Endothelial cell of hepatic sinusoid (primary cell): ENCODE data around the gene CKAP2L.
"Not testable (repeated sequence)": the region's sequence is repeated elsewhere in the genome, so short reads cannot be mapped to it uniquely, and the experiment has no call there.

Experiments used
- in situ Hi-C: cut with HindIII; loops from 2 replicates; pipeline ENCODE4 v1.10.0; 2017; ENCODE audit warnings: low sequenced_read_pairs

The CKAP2L gene

DNA sequence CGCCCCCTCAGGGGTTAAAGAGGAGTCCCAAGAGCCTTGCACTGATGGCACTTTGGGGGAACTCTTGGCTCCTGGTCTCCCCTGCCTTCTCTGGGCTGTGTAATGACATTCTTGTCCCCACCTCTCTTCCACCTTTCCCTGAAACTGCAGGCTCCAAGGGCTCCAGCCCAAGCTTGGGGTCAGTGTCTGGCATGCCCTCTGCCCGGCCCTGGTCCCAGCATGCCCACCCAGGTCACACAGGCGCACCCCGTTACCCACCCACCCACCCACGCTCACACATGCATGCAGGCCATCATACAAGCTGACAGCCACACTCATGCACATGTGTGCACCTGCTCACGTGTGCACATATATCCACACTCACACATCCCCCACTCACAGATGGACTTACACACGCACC is 50.5 kb downstream of the CKAP2L start:
- in situ Hi-C loops, result no loop called here

DNA sequence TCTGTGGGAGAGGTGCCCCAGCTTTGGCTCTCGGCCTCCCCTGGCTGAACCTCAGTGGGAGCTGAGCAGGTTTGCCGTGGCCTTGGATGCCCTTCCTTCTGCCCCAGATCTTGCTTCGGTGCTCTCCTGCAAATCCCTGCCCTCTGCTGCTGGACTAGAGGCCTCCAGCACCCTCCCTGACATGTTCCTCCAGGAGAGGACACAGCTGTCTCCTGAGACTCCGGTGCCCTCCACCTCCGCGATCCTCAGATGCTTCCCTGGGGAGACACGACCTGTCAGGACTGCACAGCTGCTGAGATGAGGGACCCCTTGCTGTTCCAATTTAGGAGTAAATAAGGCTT is 50.9 kb downstream of the CKAP2L start:
- in situ Hi-C loops, result no loop called here

DNA sequence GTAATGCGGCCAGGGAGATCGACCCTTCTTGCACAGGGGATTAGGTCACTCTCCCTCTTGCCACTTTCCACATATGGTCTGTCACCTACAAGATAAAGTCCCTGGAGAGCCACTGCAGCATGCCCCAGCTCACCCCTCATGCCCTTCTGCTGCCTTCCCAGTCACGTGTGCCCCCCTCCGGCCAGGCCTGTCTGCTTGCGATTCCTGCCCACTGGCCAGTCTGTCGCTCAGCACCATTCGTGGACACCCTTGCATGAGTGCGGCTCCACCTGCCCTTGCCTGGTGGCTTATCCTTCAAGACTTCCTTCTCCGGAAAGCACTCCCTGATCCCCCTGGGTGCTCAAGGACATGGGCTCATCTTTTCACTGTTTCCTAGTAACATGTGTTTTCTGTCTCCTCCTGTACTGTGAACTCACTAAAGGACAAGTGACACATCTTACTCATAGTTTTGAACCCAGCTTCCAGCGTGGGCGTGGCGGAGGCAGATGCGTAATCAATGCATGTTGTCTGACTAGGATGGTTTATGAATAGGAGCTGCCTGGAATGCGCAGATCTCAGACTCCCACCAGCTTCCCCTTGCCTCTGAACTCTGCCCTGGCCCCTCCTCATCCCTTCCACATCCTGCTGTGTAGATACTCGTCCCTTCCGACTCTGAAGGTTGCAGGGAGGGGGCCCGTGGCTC is 51.4 kb downstream of the CKAP2L start:
- in situ Hi-C loops, result no loop called here

DNA sequence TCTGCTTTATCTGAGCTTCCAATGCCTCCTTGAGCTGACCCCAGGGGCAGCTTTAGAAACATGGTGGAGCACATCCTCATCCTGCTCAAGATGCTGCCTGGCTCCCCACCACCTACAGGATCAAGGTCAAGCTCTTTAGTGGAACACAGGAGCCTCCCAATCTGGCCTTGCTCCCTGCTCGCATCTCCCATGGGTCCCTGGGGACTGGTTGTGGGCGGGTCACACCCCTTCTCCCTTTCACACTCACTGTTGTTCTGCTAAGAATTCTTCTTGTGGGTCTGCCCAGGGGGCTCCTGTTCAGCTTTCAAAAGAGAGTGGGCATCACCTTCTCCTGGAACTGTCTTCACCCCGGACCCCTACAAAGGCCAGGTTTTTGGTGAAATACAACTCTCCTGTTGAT is 51.9 kb downstream of the CKAP2L start:
- in situ Hi-C loops, result no loop called here

DNA sequence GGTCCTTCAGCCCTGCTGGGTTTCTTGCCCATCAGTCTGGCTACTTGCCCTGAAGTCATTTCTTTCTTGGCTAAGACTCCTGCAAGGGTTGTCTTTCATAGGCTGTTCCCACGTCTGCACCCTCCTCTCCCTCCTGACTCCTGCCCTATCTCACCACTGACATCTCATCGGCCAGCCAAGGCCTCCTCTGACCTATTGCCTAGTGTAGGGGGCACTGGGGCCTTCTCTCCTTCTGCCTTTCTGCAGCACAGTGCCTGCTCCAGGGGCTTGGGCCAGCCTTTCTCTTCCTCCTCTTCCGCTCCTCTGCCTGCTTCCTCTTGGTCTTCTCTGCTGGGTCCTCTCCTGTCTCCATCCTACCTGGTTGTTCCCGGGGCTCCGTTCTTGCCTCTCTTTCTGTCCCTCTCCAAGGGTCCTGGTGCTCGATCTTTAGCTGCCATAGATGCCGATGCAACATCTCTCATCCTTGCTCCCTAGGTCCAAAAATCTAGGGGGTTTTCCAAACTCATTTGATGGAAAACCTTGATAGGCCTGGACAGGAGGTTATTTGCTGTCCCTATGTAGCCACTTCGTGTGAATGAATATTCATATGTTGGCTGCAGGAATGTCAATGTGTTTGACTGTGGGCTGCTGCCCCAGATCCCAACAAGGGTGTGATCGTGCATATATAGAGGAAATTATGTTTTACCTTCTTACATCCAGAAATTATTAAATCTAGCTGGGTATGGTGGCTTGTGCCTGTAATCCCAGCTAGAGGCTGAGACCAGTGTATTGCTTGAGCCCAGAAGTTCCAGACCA is 53.3 kb downstream of the CKAP2L start:
- in situ Hi-C loops, result no loop called here

DNA sequence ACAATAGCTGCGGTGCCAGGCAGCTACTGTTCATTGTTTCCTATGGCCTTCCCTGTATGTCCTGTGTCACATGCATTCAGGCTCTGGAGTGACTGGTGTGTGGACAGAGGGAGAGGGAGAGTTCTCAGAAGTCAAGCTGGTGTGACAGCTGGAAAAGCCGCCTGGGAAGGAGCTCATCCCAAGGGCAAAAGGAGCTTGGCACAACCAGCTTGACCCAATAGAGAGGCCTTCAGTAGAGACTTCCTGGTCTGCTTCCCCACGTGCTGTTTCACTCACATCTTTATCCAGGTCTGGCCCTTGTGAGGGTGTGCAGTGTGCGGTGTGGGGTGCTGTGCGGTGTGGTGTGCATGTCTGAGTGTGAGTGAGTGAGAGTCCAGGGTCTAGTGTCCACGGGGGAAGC is 54.7 kb downstream of the CKAP2L start:
- in situ Hi-C loops, result no loop called here

DNA sequence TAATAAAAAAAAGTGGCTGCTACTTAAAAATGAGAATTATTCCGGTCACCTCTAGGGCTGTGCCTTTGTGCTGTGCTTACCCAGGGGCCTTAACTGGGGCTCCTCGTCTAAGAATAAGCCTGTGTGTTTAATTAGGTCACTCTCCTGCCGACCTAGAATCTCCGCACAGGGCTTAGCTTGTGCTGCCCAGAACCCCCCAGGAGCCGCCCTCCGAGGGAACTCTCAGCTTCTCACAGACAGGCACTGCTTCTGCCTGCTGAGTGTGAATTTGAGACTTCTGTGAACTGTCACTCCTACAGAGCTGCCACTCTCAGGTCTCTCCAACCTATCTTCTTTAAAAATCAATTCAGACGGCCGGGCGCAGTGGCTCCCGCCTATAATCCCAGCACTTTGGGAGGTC is 55.4 kb downstream of the CKAP2L start:
- in situ Hi-C loops, result no loop called here

DNA sequence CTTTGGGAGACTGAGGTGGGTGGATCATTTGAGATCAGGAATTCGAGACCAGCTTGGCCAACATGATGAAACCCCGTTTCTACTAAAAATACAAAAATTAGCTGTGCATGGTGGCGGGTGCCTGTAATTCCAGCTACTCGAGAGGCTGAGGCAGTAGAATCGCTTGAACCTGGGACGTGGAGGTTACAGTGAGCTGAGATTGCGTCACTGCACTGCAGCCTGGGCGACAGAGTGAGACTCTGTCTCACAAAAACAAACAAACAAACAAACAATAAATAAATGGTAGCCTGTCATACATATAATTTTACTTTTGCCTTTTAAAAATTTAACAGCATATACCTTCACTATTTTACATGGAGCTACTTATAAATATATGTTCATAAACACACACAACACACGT is 57.5 kb downstream of the CKAP2L start:
- in situ Hi-C loops, result not testable (repeated sequence)

DNA sequence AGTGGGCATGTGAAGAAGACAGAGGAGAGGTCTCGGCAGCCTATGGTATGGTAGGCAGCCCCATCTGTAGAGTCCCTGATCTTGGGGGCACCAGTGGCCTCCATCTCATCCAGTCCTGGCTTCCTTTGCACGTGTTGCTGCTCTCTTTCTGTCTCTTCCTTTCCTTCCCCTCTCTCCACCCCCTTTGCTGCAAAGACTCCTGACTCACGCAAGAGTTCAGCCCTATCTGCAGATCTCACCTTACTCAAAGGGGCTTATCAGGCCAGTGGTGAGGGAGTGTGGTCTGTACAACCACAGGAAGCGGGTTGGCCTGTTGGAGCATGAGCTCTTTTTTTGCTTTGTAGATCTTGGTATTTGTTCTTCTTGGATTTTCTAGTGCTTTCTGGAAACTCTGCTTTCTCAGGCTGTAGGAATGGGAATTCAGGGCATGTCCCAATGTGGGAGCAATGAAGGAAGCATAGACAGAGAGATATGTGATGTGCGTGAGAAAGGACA is 58.2 kb downstream of the CKAP2L start:
- in situ Hi-C loops, result no loop called here

DNA sequence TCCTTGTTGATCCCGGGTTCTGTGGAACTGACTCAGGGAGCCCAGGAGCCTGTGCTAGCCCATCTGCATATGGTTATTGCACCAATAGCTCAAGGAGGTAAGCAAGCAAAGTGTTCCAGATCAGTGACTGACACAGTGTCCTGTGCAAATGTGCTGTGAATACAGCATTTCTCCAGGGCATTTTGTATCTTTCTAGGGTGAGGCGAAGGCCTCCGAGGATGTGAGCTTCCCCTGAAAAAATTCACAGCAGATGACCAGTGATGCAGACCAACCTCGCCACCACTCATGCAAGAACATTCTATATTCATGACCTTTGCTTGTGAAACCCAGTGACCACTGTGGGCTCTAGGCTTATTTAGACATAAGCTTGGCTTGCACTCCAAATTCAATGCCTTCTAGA is 58.8 kb downstream of the CKAP2L start:
- in situ Hi-C loops, result no loop called here

DNA sequence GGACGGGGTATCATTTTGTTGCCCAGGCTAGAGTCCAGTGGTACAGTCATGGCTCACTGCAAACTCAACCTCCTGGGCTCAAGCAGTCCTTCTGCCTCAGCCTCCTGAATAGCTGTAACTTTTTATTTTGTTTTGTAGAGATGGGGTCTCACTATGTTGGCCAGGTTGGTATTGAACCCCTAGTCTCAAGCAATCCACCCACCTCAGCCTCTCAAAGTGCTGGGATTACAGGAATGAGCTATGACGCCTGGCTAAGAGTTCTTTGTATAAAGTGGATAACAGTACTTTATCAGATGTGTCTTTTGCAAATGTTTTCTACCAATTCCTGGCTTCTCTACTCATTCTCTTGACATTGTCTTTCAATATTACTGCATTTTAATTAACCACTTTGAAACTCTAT is 60.7 kb downstream of the CKAP2L start:
- in situ Hi-C loops, result no loop called here

DNA sequence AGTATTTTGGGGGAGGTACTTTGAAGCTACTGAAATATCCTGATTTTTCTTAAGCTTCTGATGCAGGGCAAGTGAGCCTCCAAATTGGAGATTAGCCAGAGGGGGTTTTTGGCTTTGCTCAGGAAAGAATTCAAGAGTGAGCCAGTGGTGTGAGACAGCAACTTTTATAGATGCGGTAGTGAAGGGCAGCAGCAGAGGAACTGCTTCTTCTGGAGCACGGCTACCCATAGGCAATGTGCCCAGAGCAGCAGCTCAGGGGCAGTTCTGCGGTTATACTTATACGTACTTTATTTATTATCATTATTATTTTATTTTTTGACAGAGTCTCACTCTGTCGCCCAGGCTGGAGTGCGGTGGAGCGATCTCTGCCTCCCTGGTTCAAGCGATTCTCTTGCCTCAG is 63.4 kb downstream of the CKAP2L start:
- in situ Hi-C loops, result no loop called here

DNA sequence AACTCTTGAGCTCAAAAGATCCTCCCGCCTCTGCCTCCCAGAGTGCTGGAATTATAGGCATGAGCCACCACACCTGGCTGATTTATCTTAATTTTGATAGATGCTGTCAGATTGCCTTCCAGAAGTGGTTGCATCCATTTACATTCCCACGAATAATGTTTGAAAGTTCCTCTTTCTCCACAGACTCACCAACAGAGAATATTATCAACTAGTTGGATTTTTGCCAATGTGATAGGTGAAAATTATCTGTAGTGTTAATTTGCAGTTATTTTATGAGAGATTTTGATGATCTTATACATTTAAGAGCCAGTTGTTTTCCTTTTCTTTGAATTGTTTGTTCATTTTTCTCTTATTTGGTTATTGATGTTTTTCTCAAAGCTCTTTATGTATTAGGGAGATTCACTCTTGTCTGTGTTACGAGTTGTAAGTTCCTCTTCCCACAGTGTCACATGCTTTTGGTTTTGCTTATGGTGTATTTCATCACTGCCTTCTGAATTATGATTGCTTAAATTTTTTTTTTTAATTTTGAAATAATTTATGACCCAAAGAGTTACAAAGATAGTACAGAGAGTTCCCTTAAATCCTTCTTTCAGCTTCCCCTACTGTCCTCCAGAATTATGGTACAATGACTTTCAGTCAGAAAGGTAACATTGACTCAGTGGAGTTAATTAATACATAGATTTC is 64.3 kb downstream of the CKAP2L start:
- in situ Hi-C loops, result loop anchor here (10.0 kb wide), 1 partner anchor 65 kb away; no protein-coding TSS in a partner anchor

DNA sequence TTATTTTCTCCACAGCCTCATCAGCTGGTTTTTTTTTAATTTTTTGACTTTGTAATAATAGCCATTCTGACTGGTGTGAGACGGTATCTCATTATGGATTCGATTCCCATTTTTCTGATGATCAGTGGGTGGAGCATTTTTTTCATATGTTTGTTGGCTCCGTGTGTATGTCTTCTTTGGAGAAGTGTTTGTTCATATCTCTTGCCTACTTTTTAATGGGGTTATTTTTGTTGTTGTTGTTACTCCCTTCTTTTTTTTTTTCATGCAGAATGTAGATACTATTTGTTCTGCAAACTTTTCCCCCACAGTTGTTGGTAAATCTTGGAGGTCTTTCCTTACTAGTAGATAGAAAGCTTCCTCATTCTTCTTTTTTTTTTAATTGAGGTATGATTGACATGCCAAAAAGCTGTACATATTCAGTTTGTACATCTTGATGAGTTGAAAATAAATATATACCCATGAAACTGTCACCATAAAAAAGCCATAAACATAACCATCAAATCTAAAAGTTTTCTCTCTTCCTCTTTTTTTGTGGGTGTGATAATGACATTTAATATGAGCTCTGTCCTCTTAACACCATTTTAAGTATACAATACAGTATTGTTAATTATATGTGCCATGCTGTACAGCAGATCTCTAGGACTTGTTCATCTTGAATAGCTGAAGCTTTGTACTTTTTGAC is 65.4 kb downstream of the CKAP2L start:
- in situ Hi-C loops, result loop anchor here (10.0 kb wide), 1 partner anchor 64 kb away; no protein-coding TSS in a partner anchor

DNA sequence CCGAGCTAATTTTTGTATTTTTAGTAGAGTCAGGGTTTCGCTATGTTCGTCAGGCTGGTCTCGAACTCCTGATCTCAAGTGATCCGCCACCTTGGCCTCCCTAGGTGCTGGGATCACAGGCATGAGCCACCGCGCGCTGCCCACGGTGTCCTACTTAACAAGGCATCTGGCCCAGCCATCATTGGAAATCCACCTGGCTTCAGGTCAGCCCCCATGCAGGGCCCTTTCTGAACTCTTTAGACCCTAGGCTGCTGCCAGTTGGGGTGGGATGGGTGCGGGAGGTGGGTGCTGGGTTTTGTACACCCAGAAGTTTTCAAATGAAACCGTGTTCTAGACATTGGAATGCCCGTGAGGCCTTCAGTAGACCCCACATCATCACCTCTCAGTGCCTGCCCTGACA is 70.2 kb downstream of the CKAP2L start:
- in situ Hi-C loops, result loop anchor here (5.0 to 10.0 kb wide), 2 partner anchors 59 to 87 kb away; no protein-coding TSS in a partner anchor

DNA sequence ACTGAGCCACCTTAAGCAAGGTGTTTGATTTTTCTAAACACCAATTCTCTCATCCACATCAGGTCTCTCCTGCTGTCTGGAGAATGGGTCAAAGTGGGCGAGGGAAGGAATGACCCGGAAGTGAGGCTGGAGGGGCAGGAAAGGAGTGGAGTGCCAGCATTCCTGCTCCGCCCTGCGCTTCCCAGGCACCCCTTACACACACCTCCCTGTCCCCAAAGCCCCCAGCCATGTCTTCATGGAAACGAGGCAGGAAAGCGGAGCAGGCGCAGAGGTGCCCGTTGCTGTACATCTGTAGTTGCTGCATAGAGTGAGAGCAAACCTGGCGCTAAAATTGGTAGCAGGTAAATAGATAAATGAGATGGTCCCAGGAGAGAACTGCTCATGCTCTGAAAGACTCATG is 70.8 kb downstream of the CKAP2L start:
- in situ Hi-C loops, result loop anchor here (5.0 to 10.0 kb wide), 2 partner anchors 59 to 86 kb away; no protein-coding TSS in a partner anchor

DNA sequence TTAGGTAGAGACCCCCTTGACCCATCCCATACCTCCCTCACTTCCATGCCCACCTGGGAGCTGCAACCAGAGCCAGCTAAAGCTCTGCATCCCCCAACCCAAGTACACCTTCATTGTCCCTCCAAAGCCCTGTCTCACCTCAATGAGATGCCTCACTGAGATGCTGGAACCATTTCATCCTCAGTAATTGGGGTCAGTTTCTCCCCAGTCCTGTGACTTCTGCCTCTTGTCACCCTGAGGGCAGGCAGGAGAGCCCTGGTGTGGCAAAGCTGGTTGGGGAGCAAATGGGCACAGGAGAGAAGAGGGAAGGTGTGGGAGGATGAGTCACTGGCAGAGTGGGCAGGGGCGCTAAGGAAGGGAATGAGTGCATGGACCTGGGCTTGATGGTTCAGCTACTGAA is 71.5 kb downstream of the CKAP2L start:
- in situ Hi-C loops, result loop anchor here (5.0 to 10.0 kb wide), 2 partner anchors 58 to 86 kb away; no protein-coding TSS in a partner anchor

DNA sequence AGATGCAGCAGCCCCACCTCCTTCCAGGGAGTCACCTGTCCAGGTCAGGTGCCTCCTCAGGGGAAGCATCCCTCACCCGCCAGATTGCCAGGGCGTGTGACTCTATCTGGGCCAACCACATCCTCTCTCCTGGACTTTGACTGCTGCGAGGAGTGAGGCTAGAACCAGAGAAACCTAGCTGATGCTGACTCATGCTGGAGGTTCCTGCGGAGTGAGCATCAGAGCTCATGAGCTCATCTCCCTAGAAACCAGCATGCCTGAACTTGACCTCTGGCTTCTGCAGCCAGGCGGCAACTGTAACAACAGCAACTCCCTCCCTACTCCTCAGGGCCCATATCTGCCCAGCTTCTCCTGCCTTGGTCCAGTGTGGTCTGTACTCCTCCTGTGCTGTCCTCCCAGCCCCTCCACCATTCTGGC is 71.9 kb downstream of the CKAP2L start:
- in situ Hi-C loops, result loop anchor here (5.0 to 10.0 kb wide), 2 partner anchors 58 to 85 kb away; no protein-coding TSS in a partner anchor

DNA sequence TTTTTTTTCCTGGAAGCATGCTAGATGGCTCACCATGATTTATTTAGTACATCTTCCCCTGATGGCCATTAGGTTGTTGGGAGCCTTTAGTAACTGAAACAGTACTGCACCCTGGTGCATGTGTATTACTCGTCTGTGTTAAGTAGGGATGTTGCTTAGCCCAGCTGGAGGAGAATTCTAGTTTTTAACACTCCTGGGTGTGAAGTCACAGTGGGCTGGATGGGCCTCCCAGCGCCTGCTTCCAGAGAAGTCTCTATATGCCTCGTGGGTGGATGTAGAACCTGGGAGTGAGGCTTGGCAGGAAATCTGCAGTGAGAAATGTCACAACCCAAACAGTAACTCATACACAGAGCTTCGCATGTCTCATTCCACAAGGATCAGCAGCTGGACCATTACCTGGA is 72.5 kb downstream of the CKAP2L start:
- in situ Hi-C loops, result loop anchor here (5.0 to 10.0 kb wide), 2 partner anchors 57 to 85 kb away; no protein-coding TSS in a partner anchor

DNA sequence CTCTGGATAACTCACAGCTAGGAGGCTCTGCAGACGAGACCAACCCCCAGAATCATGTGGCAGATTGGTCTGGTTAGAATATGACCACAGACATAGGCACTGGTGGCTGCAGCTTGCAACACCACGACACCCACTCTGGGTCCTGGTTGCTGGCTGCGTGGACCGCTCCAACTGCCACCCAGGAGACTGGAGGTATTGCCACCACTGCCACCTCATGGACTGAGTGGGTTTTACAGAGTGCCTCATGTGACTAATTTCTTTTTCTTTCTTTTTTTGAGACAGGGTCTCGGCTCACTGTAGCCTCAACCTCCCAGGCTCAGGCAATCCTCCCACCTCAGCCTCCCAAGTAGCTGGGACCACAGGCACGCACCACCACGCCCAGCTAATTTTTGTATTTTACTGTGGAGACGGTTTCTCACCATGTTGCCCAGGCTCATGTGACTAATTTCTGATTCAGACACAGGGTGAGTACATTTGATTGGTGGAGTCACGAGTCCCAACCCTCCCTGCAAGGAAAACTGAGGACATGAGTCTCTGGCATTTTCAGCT is 73.5 kb downstream of the CKAP2L start:
- in situ Hi-C loops, result loop anchor here (5.0 to 10.0 kb wide), 2 partner anchors 56 to 84 kb away; no protein-coding TSS in a partner anchor
